ENCODE results near the gene TOMM20L.

- TF ChIP-seq EZH2 (IDR thresholded peaks at IDR 0.05; ENCODE audit: insufficient read depth, poor library complexity, severe bottlenecking) (no peak), EZH2phosphoT487 (IDR thresholded peaks at IDR 0.05; ENCODE audit: insufficient read depth, low read depth) (no peak)
Observed at GRCh38 chr14:58395562-58395811, 243 bp upstream of the TOMM20L start.

All from GM23248 (cell line).